K562 (cell line): Measurements from ENCODE around the gene EMX1. TPM values are rescaled to one million over a fixed set of nuclear protein-coding genes. Genes with fewer than 3 reads are reported as not detected.
A peak's percentile ranks its signal among the peaks of the same experiment; 100 is the strongest.

Source experiments
- ATAC-seq: fragments of 200-7000 bp; cut with Tn5 transposase; 3 replicates; pipeline ENCODE4 v1.9.1; 2020; ENCODE audit warnings: moderate library complexity
- BruUV-seq: library from RNA; stranded (reverse); fragments of 400-500 nt; replicated peaks from 2 replicates; lab custom pipeline; 2021; lab: Mats Ljungman, UMichigan
- CTCF ChIA-PET: fragments of 300-600 bp; formaldehyde crosslinking; extraction: SDS; loops from one replicate; lab custom pipeline; 2021; ENCODE audit warnings: low intra/inter-chr PET ratio; lab: Yijun Ruan, JAX
- POLR2A ChIA-PET: fragments of 300-600, 350-650 bp; sonication (Branson Sonifier 250); formaldehyde crosslinking; extraction: SDS; loops from one replicate; lab custom pipeline; 2021; ENCODE audit warnings: antibody characterized with exemption, inconsistent platforms; lab: Yijun Ruan, JAX
- DNase-seq, 4 experiments: peaks; one replicate each; pipeline versions ENCODE4 v3.0.0 to v3.0.0-alpha.2; 2011 to 2018; ENCODE audit warnings: low spot score in 3 of 4, mixed read lengths in 3 of 4; ENCODE audit errors: extremely low read depth in 1 of 4
- FAIRE-seq: peaks from 2 replicates; lab custom pipeline; 2011; peaks lifted over from hg19 to GRCh38; lab: Jason Lieb, UNC
- H2AFZ ChIP-seq: 2 replicates; pipeline ENCODE4 v1.6.0; 2011; ENCODE audit warnings: low read depth, low read length, control low read depth, inconsistent platforms
- H3K27ac ChIP-seq: fragments of 200-600 bp; 3 replicates; pipeline ENCODE4 v1.8.0; 2011; ENCODE audit warnings: low read depth, mild to moderate bottlenecking, control low read depth, inconsistent platforms, low read length, moderate library complexity, mixed read lengths; ENCODE audit errors: extremely low read depth
- H3K27me3 ChIP-seq, 2 experiments: fragments of 300-600 bp in 1 of 2; 2 replicates in 1 of 2; 3 replicates in 1 of 2; pipeline versions ENCODE4 v1.6.0 to v1.8.0; 2011; ENCODE audit warnings: inconsistent platforms in 2 of 2, low read length in 2 of 2, mild to moderate bottlenecking in 1 of 2, mixed read lengths in 1 of 2, moderate library complexity in 1 of 2; ENCODE audit not compliant: control insufficient read depth in 2 of 2, insufficient read depth in 2 of 2
- H3K36me3 ChIP-seq: fragments of 300-600 bp; 3 replicates; pipeline ENCODE4 v1.8.0; 2011; ENCODE audit warnings: mild to moderate bottlenecking, low read length, inconsistent platforms; ENCODE audit not compliant: control insufficient read depth, insufficient read depth
- H3K4me1 ChIP-seq, 2 experiments: fragments of 200-600 bp in 1 of 2; replicated peaks in 1 of 2; 2 replicates in 1 of 2; 3 replicates in 1 of 2; pipeline versions ENCODE4 v1.5.1 to v1.8.0; 2011; ENCODE audit warnings: inconsistent platforms in 2 of 2, low read length in 2 of 2, mild to moderate bottlenecking in 1 of 2, mixed read lengths in 1 of 2, moderate library complexity in 1 of 2; ENCODE audit not compliant: control insufficient read depth in 2 of 2, insufficient read depth in 2 of 2
- H3K4me2 ChIP-seq: 2 replicates; pipeline ENCODE4 v1.6.1; 2011; ENCODE audit warnings: low read length, control low read depth, inconsistent platforms, mixed read lengths; ENCODE audit not compliant: insufficient read depth
- H3K4me3 ChIP-seq: fragments of 200-600 bp; sonication (generic), shearing (Covaris generic); 2 replicates; pipeline ENCODE4 v1.5.1; 2016; ENCODE audit warnings: control low read depth, inconsistent platforms
- H3K79me2 ChIP-seq: fragments of 200-600 bp; 3 replicates; pipeline ENCODE4 v1.8.0; 2011; ENCODE audit warnings: low read length, inconsistent platforms; ENCODE audit not compliant: control insufficient read depth, insufficient read depth
- H3K9ac ChIP-seq, 2 experiments: 2 replicates each; pipeline versions ENCODE4 v1.6.0 to v1.6.1; 2011; ENCODE audit warnings: low read depth in 2 of 2, low read length in 2 of 2, control low read depth in 1 of 2, inconsistent platforms in 1 of 2, mild to moderate bottlenecking in 1 of 2, mixed read lengths in 1 of 2; ENCODE audit not compliant: insufficient read depth in 1 of 2
- H3K9me1 ChIP-seq: one replicate; pipeline ENCODE4 v1.6.0; 2011; ENCODE audit warnings: inconsistent platforms, mild to moderate bottlenecking, low read length, moderate library complexity; ENCODE audit not compliant: control insufficient read depth, insufficient read depth
- H3K9me3 ChIP-seq: replicated peaks from 2 replicates; pipeline ENCODE4 v1.5.1; 2011; ENCODE audit warnings: low read depth, low read length, inconsistent platforms; ENCODE audit not compliant: control insufficient read depth, insufficient read depth
- H4K20me1 ChIP-seq: replicated peaks from 2 replicates; pipeline ENCODE4 v1.6.1; 2011; ENCODE audit warnings: low read length, inconsistent platforms, mixed read lengths; ENCODE audit not compliant: control insufficient read depth, insufficient read depth
- HDAC8 ChIP-seq: fragments of 450-650 bp; IDR thresholded peaks from 2 replicates; pipeline ENCODE4 v1.6.1; 2016; ENCODE audit warnings: mild to moderate bottlenecking, missing genetic modification characterization, moderate library complexity, missing compliant biosample characterization
- KDM1A ChIP-seq, 2 experiments: fragments of 450-650 bp; IDR thresholded peaks; 2 replicates each; pipeline ENCODE4 v1.6.1; 2016; ENCODE audit warnings: mild to moderate bottlenecking in 2 of 2
- LARP7 ChIP-seq: fragments of 450-650 bp; IDR thresholded peaks from 2 replicates; pipeline ENCODE4 v1.6.1; 2016
- NFE2 ChIP-seq: IDR thresholded peaks from 2 replicates; pipeline ENCODE4 v1.6.1; 2014; ENCODE audit warnings: antibody characterized with exemption, low read depth
- SRSF7 ChIP-seq: fragments of 200-400 bp; formaldehyde crosslinking; optimal IDR thresholded peaks from 2 replicates; pipeline ENCODE3; 2017; ENCODE audit warnings: mild to moderate bottlenecking, low read depth, low read length
- ZBTB1 ChIP-seq: sonication (generic); formaldehyde crosslinking; IDR thresholded peaks from 2 replicates; pipeline ENCODE4 v1.8.1; 2023; ENCODE audit warnings: missing genetic modification reagents, low read depth, mild to moderate bottlenecking, borderline replicate concordance
- WGBS: fragments of 100-300 bp; shearing (Covaris generic); methylation state at CpG from one replicate; pipeline ENCODE4 v1.1.6; 2016; ENCODE audit warnings: low coverage, mixed read lengths; ENCODE audit not compliant: insufficient coverage; ENCODE audit errors: missing lambda C conversion rate; 5-methylcytosine and 5-hydroxymethylcytosine counted together
- in situ Hi-C: fragments of 300-500 bp; cut with MboI; formaldehyde crosslinking; loops from 4 replicates; pipeline ENCODE4 v1.15.0; 2018; ENCODE audit warnings: inconsistent platforms, mixed read lengths
- intact Hi-C: fragments of 100-400 bp; cut with micrococcal nuclease; formaldehyde crosslinking; loops from 2 replicates; pipeline ENCODE4 v1.14.2; 2022
- polyA plus RNA-seq, 8 experiments: library from polyadenylated mRNA; depleted of rRNA in 4 of 8; stranded (reverse) in 5 of 8; unstranded in 3 of 8; fragments of >200 nt; fragmentation: Nextera tagmentation in 2 of 8; fragmentation: Illumina TruSeq in 1 of 8; extraction: Ambion mirVana in 2 of 8; extraction: Trizol in 1 of 8; gene quantifications; 2 replicates each; pipeline versions ENCODE4 v1.2.1 to v1.2.3, GENCODE V29; 2011 to 2014; ENCODE audit warnings: inconsistent platforms in 1 of 8, missing spikeins in 1 of 8
- total RNA-seq, 7 experiments: library from RNA; depleted of rRNA in 6 of 7; stranded (reverse); fragments of >200 nt in 6 of 7; fragmentation: Illumina TruSeq in 2 of 7; extraction: Trizol in 2 of 7; gene quantifications; 2 replicates each; pipeline versions ENCODE4 v1.2.1 to v1.2.3, GENCODE V29; 2011 to 2021; ENCODE audit warnings: low replicate concordance in 1 of 7

The EMX1 gene
- total and polyA plus RNA-seq, 9 of the 15 experiments (the other 6 are each of a cell fraction or from before 2014, with no cell fraction given), result 0.10 to 0.32 (median 0.21) TPM; not detected in 6

GRCh38 chr2:72963423-72964145 is 46.3 kb downstream of the EMX1 start (continued):
- TF ChIP-seq HDAC8 (tag), result no peak
- TF ChIP-seq LARP7, result no peak
- TF ChIP-seq SRSF7, result no peak
- TF ChIP-seq NFE2, result no peak
- TF ChIP-seq KDM1A (IDR thresholded peaks at IDR 0.05), result no peak

DNA sequence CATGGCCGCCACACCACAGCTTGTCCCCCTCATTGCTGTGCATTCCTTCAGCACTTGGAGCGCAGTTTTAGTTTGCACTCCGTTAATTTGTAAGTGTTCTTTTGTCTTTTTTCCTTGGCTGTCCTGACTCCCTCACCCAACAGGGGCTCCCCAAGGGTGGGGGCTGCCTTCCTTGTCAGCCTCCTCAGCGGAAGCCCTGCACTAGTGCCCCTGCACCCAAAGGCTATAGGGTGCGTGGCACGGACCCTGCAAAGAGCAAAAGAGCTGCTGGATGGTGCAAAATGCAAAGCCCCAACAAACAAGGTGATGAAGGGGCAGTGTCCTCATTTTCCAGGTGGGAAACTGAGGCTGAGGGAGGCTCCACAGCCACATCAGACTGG is 46.8 kb downstream of the EMX1 start:
- no peaks in the 10 kb centered on the region for H3K36me3 ChIP-seq
- no peak overlapping the region for H3K27ac ChIP-seq
- no peaks in the 10 kb centered on the region for H3K9me3 ChIP-seq
- no peak for TF ChIP-seq HDAC8 (tag)
- no peak for TF ChIP-seq ZBTB1 (CRISPR knock-in tag)
- TF ChIP-seq, all 486 proteins: peak for 0
- FAIRE-seq, result no peak
- ATAC-seq, result no peak
- 66% methylated on average over 6 of the region's 6 CpGs for WGBS
- no peak overlapping the region for H2AFZ ChIP-seq
- H3K4me2 ChIP-seq, result no peak overlapping the region
- BruUV-seq, result no TSS peak
- no peaks in the 10 kb centered on the region for H3K9me1 ChIP-seq
- DNase-seq, result no peak
- in situ Hi-C loops, result no loop called here
- H4K20me1 ChIP-seq, result no peaks in the 10 kb centered on the region
- peak overlapping the region in 1 of 2 experiments; percentile 52; a peak in 2 of 4 replicates for H3K9ac ChIP-seq
- no peaks in the 10 kb centered on the region for H3K27me3 ChIP-seq
- peaks cover 0 to 10% of the 10 kb centered on the region in 2 experiments; a peak in 1 of 5 replicates for H3K4me1 ChIP-seq
- no peak overlapping the region for H3K4me3 ChIP-seq
- intact Hi-C loops, result no loop called here
- H3K79me2 ChIP-seq, result no peaks in the 10 kb centered on the region
- ChIA-PET CTCF (no interaction called here), POLR2A (interaction anchor here (0.8 kb wide), 1 partner anchor 36 kb away, joined by 3 read pairs; no protein-coding TSS in a partner anchor)
